ENCODE results near the gene ZNF500. TPM values are rescaled to one million over a fixed set of nuclear protein-coding genes. Genes with fewer than 3 reads are reported as not detected.

ZNF500 gene
- total and polyA plus RNA-seq, 2 experiments from 2014 or later = 23.8 to 32.7 TPM

- H3K4me1 ChIP-seq (ENCODE audit: low read depth) = peaks cover 20% of the 10 kb centered on the region
- no peaks in the 10 kb centered on the region for H3K27me3 ChIP-seq
- no peak overlapping the region for H3K4me3 ChIP-seq
- H3K9me3 ChIP-seq (ENCODE audit: low read depth) = no peaks in the 10 kb centered on the region
- DNase-seq (ENCODE audit: low read depth in 1 of 2, low spot score in 1 of 2) = no peak
- no peak for TF ChIP-seq CTCF (IDR thresholded peaks at IDR 0.05; ENCODE audit: low read depth, low read length)
- peaks cover 11% of the 10 kb centered on the region for H3K36me3 ChIP-seq
- H3K27ac ChIP-seq = no peak overlapping the region
Observed at GRCh38 chr16:4799171-4799855, 32.4 kb upstream of the ZNF500 start.

- no peak for DNase-seq (ENCODE audit: low read depth in 1 of 2, low spot score in 1 of 2)
- Histone ChIP-seq H3K27ac (no peak overlapping the region), H3K27me3 (no peaks in the 10 kb centered on the region), H3K9me3 (ENCODE audit: low read depth) (no peaks in the 10 kb centered on the region), H3K4me3 (no peak overlapping the region), H3K36me3 (peaks cover 11% of the 10 kb centered on the region), H3K4me1 (ENCODE audit: low read depth) (peaks cover 11% of the 10 kb centered on the region)
- no peak for TF ChIP-seq CTCF (IDR thresholded peaks at IDR 0.05; ENCODE audit: low read depth, low read length)
Observed at GRCh38 chr16:4798456-4798855, 31.5 kb upstream of the ZNF500 start.

- H3K9me3 ChIP-seq (ENCODE audit: low read depth) = no peaks in the 10 kb centered on the region
- DNase-seq (ENCODE audit: low read depth in 1 of 2, low spot score in 1 of 2) = no peak
Observed at GRCh38 chr16:4797805-4798252, 30.9 kb upstream of the ZNF500 start.

GRCh38 chr16:4796982-4797804 lies 30.2 kb upstream of the ZNF500 start:
- peaks cover 6% of the 10 kb centered on the region for H3K4me1 ChIP-seq (ENCODE audit: low read depth)
- no peaks in the 10 kb centered on the region for H3K27me3 ChIP-seq
- DNase-seq (ENCODE audit: low read depth in 1 of 2, low spot score in 1 of 2) = no peak
- H3K27ac ChIP-seq = no peak overlapping the region
- H3K4me3 ChIP-seq = no peak overlapping the region
- H3K9me3 ChIP-seq (ENCODE audit: low read depth) = no peaks in the 10 kb centered on the region
- TF ChIP-seq CTCF (IDR thresholded peaks at IDR 0.05; ENCODE audit: low read depth, low read length) = no peak
- H3K36me3 ChIP-seq = peaks cover 11% of the 10 kb centered on the region

More at GRCh38 chr16:4797805-4798252, 30.9 kb upstream of the ZNF500 start:
- Histone ChIP-seq H3K4me3 (no peak overlapping the region), H3K27ac (no peak overlapping the region), H3K36me3 (peaks cover 11% of the 10 kb centered on the region), H3K4me1 (ENCODE audit: low read depth) (peaks cover 6% of the 10 kb centered on the region), H3K27me3 (no peaks in the 10 kb centered on the region)
- no peak for TF ChIP-seq CTCF (IDR thresholded peaks at IDR 0.05; ENCODE audit: low read depth, low read length)

GRCh38 chr16:4795828-4796572 lies 29.0 kb upstream of the ZNF500 start:
- TF ChIP-seq CTCF (IDR thresholded peaks at IDR 0.05; ENCODE audit: low read depth, low read length) = no peak
- Histone ChIP-seq H3K27me3 (no peaks in the 10 kb centered on the region), H3K4me1 (ENCODE audit: low read depth) (peaks cover under 1% of the 10 kb centered on the region), H3K36me3 (peaks cover 11% of the 10 kb centered on the region), H3K4me3 (no peak overlapping the region), H3K9me3 (ENCODE audit: low read depth) (no peaks in the 10 kb centered on the region), H3K27ac (no peak overlapping the region)
- DNase-seq (ENCODE audit: low read depth in 1 of 2, low spot score in 1 of 2) = no peak

Measured in cardiac muscle cell (in vitro differentiated cells and primary cell).